HG02678 (cell line): ENCODE results near the gene HTR2A.
"Not testable (repeated sequence)": the region's sequence is repeated elsewhere in the genome, so short reads cannot be mapped to it uniquely, and the experiment has no call there.

Experiments used
- ATAC-seq: cut with Tn5 transposase; IDR thresholded peaks from one replicate; pipeline ENCODE4 v1.9.1; 2021; ENCODE audit warnings: mild to moderate bottlenecking, moderate library complexity; ENCODE audit not compliant: unreplicated experiment

HTR2A gene

DNA sequence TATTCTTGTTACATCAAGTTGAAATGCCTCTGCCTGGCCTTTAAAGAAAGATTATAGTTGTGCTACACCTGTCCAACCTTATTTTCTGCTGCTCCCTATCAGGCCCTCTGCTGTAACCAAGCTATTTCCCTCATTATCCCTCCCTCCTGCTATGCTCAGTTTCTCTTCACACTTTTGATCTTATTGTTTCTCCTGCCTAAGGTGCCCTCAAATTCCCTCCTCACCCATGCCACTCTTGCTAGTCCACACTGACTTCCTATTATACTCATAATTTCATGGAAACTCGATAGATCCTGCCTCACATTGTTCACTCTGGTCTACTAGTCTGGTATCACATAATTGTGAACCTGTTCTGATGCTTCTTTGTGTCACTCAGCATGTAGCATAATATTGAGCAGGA lies 80.5 kb downstream of the HTR2A start:
- ATAC-seq = no peak

DNA sequence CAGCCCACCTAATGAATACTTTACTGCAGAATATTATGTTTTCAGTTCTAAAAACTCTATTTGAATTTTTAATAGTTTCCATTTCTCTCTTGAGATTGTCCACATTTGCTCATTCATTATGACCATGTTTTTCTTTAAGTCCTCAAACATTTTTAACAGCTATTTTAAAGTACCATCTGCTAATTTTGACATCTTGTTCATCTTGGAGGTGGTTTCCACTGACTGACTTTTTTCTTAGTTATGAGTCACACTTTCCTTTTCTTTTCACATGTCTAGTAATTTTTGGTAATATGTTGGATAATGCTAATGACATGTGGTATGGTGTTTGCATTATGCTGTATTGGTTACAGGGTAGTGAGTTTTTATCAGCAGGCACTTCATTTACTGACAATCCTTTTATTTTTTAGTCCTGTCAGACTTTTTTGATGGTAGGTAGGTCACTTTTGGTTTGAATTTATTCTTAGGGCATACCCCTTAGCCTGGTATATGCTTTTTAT lies 84.5 kb downstream of the HTR2A start:
- no peak for ATAC-seq

- ATAC-seq = no peak
Measured at GRCh38 chr13:46810440-46810839, 86.4 kb downstream of the HTR2A start.

GRCh38 chr13:46804921-46805320 lies 91.9 kb downstream of the HTR2A start:
- not testable (repeated sequence) for ATAC-seq

DNA sequence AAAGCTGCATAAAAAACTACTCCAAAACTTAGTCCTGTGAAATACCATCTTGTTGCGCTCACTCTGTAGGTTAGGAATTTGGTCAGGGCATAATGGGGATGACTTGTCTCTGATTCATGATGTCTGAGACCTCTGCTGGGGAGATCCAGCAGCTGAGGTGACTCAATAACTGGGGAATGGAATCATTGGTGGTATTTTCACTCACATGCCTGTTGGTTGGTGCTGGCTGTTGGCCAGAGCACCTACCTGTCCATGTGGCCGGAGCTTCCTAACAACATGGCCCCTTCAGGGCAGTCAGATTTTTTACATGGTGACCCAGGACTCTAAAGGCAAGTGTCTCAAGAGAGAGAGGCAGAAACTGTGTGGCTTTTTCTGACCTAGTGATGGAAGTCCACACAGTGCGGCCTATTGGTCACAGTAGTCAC lies 92.5 kb downstream of the HTR2A start:
- ATAC-seq = no peak

DNA sequence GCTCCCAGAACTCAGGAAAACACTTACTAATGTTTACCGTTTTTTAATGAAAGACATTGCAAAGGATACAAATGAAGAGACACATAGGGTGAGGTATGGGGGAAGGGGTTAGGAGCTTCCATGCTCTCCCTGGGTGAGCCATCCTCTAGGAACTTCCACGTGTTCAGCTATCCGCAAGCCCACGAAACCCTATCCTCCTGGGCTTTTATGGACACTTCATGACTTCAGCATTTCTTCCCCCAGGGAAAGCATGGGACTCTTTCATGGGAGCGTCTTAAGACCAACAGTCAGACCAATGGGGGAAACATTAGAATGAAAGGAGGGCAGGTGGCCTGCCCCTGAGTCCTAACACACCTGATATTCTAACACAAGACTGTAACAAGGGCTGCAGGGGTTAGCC lies 93.3 kb downstream of the HTR2A start:
- no peak for ATAC-seq

DNA sequence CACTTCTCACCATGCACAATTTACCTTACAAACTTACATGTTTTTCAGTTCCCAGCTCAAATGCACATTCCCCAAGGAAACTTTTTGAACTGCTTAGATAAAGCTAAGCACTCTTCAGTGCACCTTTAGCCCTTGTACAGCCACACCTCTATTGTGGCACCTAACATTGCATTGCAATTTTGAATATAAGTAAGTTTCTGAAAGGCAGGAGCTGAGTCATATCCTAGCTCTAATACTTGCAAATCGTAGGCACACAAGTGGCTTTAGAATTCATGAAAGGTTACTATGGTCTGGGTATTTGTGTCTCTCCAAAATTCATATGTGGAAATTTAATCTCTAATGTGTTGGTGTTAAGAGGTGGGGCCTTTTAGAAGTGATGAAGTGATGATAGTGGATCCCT lies 95.0 kb downstream of the HTR2A start:
- no peak for ATAC-seq

DNA sequence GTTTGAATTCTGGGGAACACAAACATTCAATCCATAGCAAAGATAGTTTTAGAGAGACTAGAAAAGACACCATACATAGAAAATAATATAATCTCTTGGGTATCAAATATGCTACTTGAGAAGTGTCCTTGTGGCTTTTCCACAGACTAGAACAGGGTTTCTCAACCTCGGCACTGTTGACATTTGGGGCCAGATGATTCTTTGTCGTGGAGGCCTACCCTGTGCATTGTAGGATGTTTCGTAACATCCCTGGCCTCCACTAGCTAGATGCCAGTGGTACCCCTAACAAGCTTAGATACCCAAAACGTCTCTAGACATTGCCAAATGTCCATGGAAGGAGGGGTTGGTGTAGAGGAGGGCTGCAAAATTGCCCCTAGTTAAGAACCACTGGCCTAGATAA lies 97.7 kb downstream of the HTR2A start:
- no peak for ATAC-seq

DNA sequence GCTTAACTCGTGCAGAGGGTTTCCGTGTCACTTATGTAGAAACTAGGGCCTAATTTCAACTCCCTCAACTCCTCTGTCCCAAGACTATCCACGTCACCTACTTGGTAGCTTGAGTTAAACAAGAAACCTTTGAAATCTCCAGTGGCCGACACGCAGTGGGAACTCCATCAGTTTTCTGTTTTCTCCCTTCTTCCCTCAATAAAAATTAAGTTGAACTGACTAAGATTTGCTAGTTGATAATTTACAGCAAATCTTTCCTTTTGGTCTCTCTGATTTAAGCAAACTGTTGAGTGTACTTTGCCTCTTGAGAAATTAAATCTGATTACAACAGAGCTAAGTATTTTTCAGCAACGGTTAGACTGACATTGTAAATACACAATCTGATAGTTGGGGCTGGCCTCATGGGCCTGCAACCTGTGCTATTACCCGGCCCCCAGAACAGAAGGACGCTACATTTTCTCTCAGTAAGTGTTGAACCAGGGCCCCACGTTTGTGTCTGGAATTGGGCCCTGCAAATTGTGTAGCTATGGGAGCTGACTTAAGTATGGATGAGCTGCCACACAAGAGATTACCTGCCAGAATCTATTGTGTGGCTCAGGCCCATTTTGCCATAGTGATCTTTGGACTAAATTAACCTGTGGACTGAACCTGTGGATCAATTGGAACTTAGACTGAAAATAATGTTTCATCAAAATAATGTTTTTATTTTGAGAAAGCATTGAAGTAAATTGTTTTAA lies 99.2 kb downstream of the HTR2A start:
- no peak for ATAC-seq

DNA sequence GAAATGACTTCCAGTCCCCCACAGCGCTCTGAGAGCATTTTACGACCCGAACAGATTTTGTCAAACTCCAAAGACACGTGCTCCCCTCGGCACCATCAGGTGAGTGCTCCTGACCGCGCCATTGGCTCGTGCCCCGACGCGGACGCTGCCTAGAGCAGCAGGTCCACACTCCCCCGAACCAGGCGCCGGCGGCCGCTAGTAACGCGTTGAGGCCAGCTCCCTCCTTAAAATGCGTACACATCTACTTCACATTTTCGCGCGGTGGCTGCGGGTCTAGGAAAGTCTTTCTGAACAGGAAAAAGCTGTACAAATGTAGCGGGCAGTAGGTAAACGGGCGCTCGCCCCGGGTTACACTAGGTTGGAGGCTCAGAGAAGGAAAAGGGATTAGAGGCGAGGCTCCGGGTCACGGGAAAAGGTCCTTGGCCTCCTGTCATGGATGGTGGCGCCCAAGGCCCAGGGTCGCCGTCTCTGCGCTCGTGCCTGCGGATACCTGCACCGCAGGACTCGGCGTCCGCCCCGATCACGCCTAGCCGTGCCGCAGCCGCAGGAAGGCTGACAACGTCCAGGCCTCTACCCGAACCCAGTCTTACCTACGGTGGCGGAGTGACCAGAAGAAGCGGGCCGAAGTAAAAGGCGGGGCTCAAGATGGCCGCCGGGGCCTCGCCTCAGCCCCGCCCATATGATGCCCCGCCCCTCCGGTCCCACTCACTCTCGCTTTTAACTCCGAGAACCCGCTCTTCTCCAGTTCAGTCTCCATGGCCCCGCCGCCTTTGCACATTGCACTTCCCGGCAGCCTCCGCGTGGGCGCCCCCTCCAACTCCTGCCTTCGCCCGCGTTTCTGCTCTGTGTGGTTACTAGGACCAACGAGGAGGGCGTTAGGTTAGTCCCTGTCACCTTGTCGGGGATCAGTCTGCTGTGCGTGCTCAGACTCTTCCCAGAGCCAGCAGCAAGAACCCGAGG lies 100.1 kb downstream of the HTR2A start, which contains the start of gene ESD:
ESD (minus strand) TSS at position 647 of the 960 bp plus-strand sequence. CDS start 5,748 bp downstream, outside the sequence.
- peak; percentile 90 for ATAC-seq

GRCh38 chr13:46796129-46796514 lies 100.7 kb downstream of the HTR2A start:
- no peak for ATAC-seq

DNA sequence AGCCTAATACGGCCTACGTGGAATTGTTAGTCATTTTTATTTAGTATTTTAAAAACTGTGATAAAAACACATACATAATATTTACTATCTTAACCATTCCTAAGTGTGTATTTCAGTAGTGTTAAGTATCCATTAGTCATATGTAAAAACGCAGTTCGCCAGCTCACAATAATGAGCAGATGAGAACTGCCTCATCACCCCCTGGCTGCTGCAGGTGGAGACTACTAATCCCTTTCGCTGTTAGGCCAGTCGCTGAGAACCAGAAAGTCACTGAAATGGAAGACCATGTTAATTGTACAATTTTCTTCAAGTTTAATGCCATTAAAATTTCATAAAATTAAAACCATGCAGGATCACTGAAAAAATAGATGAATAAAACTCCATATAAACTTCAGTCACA lies 101.5 kb downstream of the HTR2A start:
- ATAC-seq = no peak

DNA sequence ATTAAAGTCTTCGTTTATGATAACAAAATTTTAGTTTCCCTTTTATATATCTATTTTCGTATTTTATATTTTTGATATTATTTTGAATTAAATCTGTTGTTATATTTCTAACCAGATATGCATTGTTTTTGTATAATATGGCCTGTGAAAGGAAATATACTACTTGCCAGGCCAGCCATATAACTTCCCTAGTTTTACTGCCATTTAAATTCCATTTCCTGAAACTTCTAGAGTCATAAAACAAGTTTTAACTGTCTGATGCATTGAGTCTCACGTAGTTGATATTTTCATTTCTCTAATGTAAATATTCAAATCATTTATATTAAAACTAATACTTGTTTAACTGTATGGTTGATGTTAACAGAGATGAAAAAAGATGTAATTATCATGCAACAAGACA lies 113.3 kb downstream of the HTR2A start:
- no peak for ATAC-seq

DNA sequence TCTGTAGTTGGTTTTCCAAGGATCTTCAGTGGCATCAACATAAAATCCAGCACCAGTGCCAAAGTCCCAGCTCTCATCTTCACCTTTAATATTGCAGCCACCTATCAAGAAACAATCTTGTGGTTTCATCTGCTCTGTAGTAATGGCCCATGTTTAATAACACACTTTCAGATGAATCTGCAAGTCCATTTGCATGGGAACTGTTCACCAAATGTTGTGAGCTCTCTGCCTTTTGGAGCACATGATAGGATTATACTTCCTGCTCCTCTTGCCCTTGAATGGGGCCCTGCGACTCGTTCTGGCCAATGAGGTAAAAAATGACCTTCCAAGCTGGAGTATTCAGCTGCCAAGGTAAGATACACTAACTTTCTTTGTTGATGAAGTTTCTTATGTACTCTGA lies 114.2 kb downstream of the HTR2A start:
- ATAC-seq = no peak

GRCh38 chr13:46782066-46782465 lies 114.8 kb downstream of the HTR2A start:
- ATAC-seq = no peak
